Panc1 (cell line): ENCODE measurements around the gene F5. TPM values are rescaled to one million over a fixed set of nuclear protein-coding genes. Genes with fewer than 3 reads are reported as not detected.

Experiments used
- ATAC-seq: fragments of 200-7000 bp; cut with Tn5 transposase; 2 replicates; pipeline ENCODE4 v1.9.1; 2020; ENCODE audit warnings: mild to moderate bottlenecking, moderate library complexity
- BruUV-seq: library from RNA; stranded (reverse); fragments of 400-500 nt; replicated peaks from 2 replicates; lab custom pipeline; 2021; lab: Mats Ljungman, UMichigan
- CTCF ChIA-PET: fragments of 300-600 bp; sonication (Branson Sonifier 250); formaldehyde crosslinking; loops from one replicate; lab custom pipeline; 2022; ENCODE audit warnings: antibody characterized with exemption; lab: Charles Lee
- POLR2A ChIA-PET: fragments of 300-600 bp; sonication (Branson Sonifier 250); formaldehyde crosslinking; loops from one replicate; lab custom pipeline; 2022; ENCODE audit warnings: antibody characterized with exemption; lab: Charles Lee
- DNase-seq: peaks from one replicate; pipeline ENCODE4 v3.0.0-alpha.2; 2010; ENCODE audit warnings: low read depth, low spot score
- H3K27ac ChIP-seq: 2 replicates; pipeline ENCODE4 v1.5.1; 2011; ENCODE audit warnings: mild to moderate bottlenecking, low read length, inconsistent platforms
- H3K27me3 ChIP-seq: fragments of 200-500 bp; sonication (Bioruptor generic); 2 replicates; pipeline ENCODE4 v1.6.0; 2014; ENCODE audit warnings: low read length, inconsistent platforms; ENCODE audit not compliant: control insufficient read depth, insufficient read depth
- H3K36me3 ChIP-seq: fragments of 200-500 bp; sonication (Bioruptor generic); 2 replicates; pipeline ENCODE4 v1.5.1; 2014; ENCODE audit warnings: inconsistent platforms, mild to moderate bottlenecking, low read length, moderate library complexity; ENCODE audit not compliant: control insufficient read depth, insufficient read depth
- H3K4me1 ChIP-seq: 2 replicates; pipeline ENCODE4 v1.5.1; 2011; ENCODE audit warnings: inconsistent platforms, mild to moderate bottlenecking, low read length, moderate library complexity; ENCODE audit not compliant: control insufficient read depth, insufficient read depth
- H3K4me3 ChIP-seq, 2 experiments: 2 replicates each; pipeline ENCODE4 v1.5.1; 2011 to 2012; ENCODE audit warnings: low read depth in 2 of 2, low read length in 2 of 2, mild to moderate bottlenecking in 2 of 2, inconsistent platforms in 1 of 2, moderate library complexity in 1 of 2
- H3K9me3 ChIP-seq: fragments of 200-500 bp; sonication (Bioruptor generic); 2 replicates; pipeline ENCODE4 v1.5.1; 2014; ENCODE audit warnings: low read depth, mild to moderate bottlenecking, inconsistent platforms, low read length, moderate library complexity; ENCODE audit not compliant: control insufficient read depth, insufficient read depth
- CTCF ChIP-seq: fragments of 450-650 bp; IDR thresholded peaks from 2 replicates; pipeline ENCODE4 v1.5.1; 2017; ENCODE audit warnings: mild to moderate bottlenecking
- POLR2AphosphoS5 ChIP-seq: IDR thresholded peaks from 2 replicates; pipeline ENCODE4 v1.6.1; 2012; ENCODE audit warnings: mild to moderate bottlenecking, low read depth, low read length, moderate library complexity
- REST ChIP-seq, 2 experiments: IDR thresholded peaks; 2 replicates each; pipeline ENCODE4 v1.6.1; 2011 to 2012; ENCODE audit warnings: low read depth in 2 of 2, control low read depth in 1 of 2, low read length in 1 of 2, mild to moderate bottlenecking in 1 of 2, moderate library complexity in 1 of 2; ENCODE audit not compliant: insufficient read depth in 1 of 2
- SIN3A ChIP-seq: IDR thresholded peaks from 2 replicates; pipeline ENCODE4 v1.6.1; 2012; ENCODE audit warnings: low read depth, mild to moderate bottlenecking, low read length, moderate library complexity, borderline replicate concordance; ENCODE audit not compliant: insufficient read depth
- TCF7L2 ChIP-seq: IDR thresholded peaks from 2 replicates; pipeline ENCODE4 v1.6.1; 2011; ENCODE audit warnings: mild to moderate bottlenecking, low read depth, low read length, inconsistent platforms
- in situ Hi-C: cut with HindIII; loops from 2 replicates; pipeline ENCODE4 v1.10.0; 2016; ENCODE audit warnings: low sequenced_read_pairs, low pct_unique_long_range_greater_than_20kb
- intact Hi-C: fragments of 100-400 bp; cut with micrococcal nuclease; formaldehyde crosslinking; loops from one replicate; pipeline ENCODE4 v1.10.0; 2022; ENCODE audit not compliant: unreplicated experiment
- total RNA-seq: library from RNA; stranded (reverse); gene quantifications from one replicate; pipeline ENCODE4 v1.2.1, GENCODE V29; 2021; ENCODE audit not compliant: unreplicated experiment

Gene F5
- total RNA-seq, 1 experiment from 2014 or later: 0.08 TPM

GRCh38 chr1:169577981-169578738, 8.1 kb downstream of the F5 start:
- DNase-seq (no peak), ATAC-seq (no peak)
- no peaks in the 10 kb centered on the region for H3K4me1 ChIP-seq
- H3K36me3 ChIP-seq: no peaks in the 10 kb centered on the region
- ChIA-PET POLR2A (no interaction called here), CTCF (interaction anchor here (0.6 kb wide), 1 partner anchor 519 kb away, joined by 6 read pairs; no protein-coding TSS in a partner anchor)
- in situ Hi-C loops: no loop called here
- H3K27ac ChIP-seq: no peak overlapping the region
- peaks cover 10% of the 10 kb centered on the region for H3K27me3 ChIP-seq
- no peak overlapping the region for H3K4me3 ChIP-seq
- BruUV-seq: no TSS peak
- intact Hi-C loops: no loop called here
- H3K9me3 ChIP-seq: no peaks in the 10 kb centered on the region
- TF ChIP-seq TCF7L2 (no peak), POLR2AphosphoS5 (no peak), CTCF (no peak), SIN3A (no peak), REST (IDR thresholded peaks at IDR 0.05; ENCODE audit: insufficient read depth in 1 of 2, low read depth in 2 of 2, low read length in 1 of 2) (no peak)

- no peak overlapping the region for H3K27ac ChIP-seq
- CTCF ChIA-PET: no interaction called here
- H3K9me3 ChIP-seq: no peaks in the 10 kb centered on the region
- intact Hi-C loops: no loop called here
- H3K4me1 ChIP-seq: no peaks in the 10 kb centered on the region
- H3K36me3 ChIP-seq: no peaks in the 10 kb centered on the region
- POLR2A ChIA-PET: no interaction called here
- H3K27me3 ChIP-seq: peaks cover 10% of the 10 kb centered on the region
- in situ Hi-C loops: no loop called here
- no peak for DNase-seq
- no peak overlapping the region for H3K4me3 ChIP-seq
- no peak for ATAC-seq
- no peak for TF ChIP-seq TCF7L2
- no peak for TF ChIP-seq CTCF
- TF ChIP-seq SIN3A: no peak
- no peak for TF ChIP-seq POLR2AphosphoS5
- no peak for TF ChIP-seq REST (IDR thresholded peaks at IDR 0.05; ENCODE audit: insufficient read depth in 1 of 2, low read depth in 2 of 2, low read length in 1 of 2)
- BruUV-seq: no TSS peak
These were observed 9.3 kb downstream of the F5 start for GRCh38 chr1:169576935-169577331.
